ENCODE results near the gene COMTD1. TPM values are rescaled to one million over a fixed set of nuclear protein-coding genes. Genes with fewer than 3 reads are reported as not detected.
"Not testable (repeated sequence)": the region's sequence is repeated elsewhere in the genome, so short reads cannot be mapped to it uniquely, and the experiment has no call there.

COMTD1 gene
- total RNA-seq, 1 donor from 2014 or later, result 8.9 TPM

- no peak for DNase-seq (ENCODE audit: low spot score)
- no peaks in the 10 kb centered on the region for H3K36me3 Mint-ChIP-seq (ENCODE audit: low read depth, unreplicated experiment)
- H3K9me3 Mint-ChIP-seq (ENCODE audit: unreplicated experiment), result no peaks in the 10 kb centered on the region
- H3K27ac Mint-ChIP-seq (ENCODE audit: unreplicated experiment), result no peak overlapping the region
- peaks cover 2% of the 10 kb centered on the region for H3K27me3 Mint-ChIP-seq (ENCODE audit: unreplicated experiment)
- peaks cover 6% of the 10 kb centered on the region for H3K4me1 Mint-ChIP-seq (ENCODE audit: unreplicated experiment)
- no peak overlapping the region for H3K4me3 Mint-ChIP-seq (ENCODE audit: unreplicated experiment)
- no peak for TF ChIP-seq CTCF (IDR thresholded peaks at IDR 0.05; ENCODE audit: unreplicated experiment)
Observed at GRCh38 chr10:75195035-75195763, 40.6 kb downstream of the COMTD1 start.

GRCh38 chr10:75194625-75195024, 41.1 kb downstream of the COMTD1 start:
- not testable (repeated sequence) for H3K36me3 Mint-ChIP-seq (ENCODE audit: low read depth, unreplicated experiment); H3K4me1 Mint-ChIP-seq (ENCODE audit: unreplicated experiment); H3K4me3 Mint-ChIP-seq (ENCODE audit: unreplicated experiment)

GRCh38 chr10:75191821-75192568, 43.8 kb downstream of the COMTD1 start:
- Mint-ChIP-seq H3K36me3 (ENCODE audit: low read depth, unreplicated experiment) (no peaks in the 10 kb centered on the region), H3K4me3 (ENCODE audit: unreplicated experiment) (no peak overlapping the region), H3K27ac (ENCODE audit: unreplicated experiment) (no peak overlapping the region), H3K4me1 (ENCODE audit: unreplicated experiment) (peaks cover 6% of the 10 kb centered on the region), H3K27me3 (ENCODE audit: unreplicated experiment) (no peaks in the 10 kb centered on the region), H3K9me3 (ENCODE audit: unreplicated experiment) (no peaks in the 10 kb centered on the region)
- no peak for DNase-seq (ENCODE audit: low spot score)
- TF ChIP-seq CTCF (IDR thresholded peaks at IDR 0.05; ENCODE audit: unreplicated experiment), result no peak

More at GRCh38 chr10:75194625-75195024, 41.1 kb downstream of the COMTD1 start:
- H3K27ac Mint-ChIP-seq (ENCODE audit: unreplicated experiment); DNase-seq (ENCODE audit: low spot score); H3K27me3 Mint-ChIP-seq (ENCODE audit: unreplicated experiment); H3K9me3 Mint-ChIP-seq (ENCODE audit: unreplicated experiment): not testable (repeated sequence)

- Mint-ChIP-seq H3K4me1 (ENCODE audit: unreplicated experiment) (no peaks in the 10 kb centered on the region), H3K36me3 (ENCODE audit: low read depth, unreplicated experiment) (no peaks in the 10 kb centered on the region), H3K27me3 (ENCODE audit: unreplicated experiment) (no peaks in the 10 kb centered on the region), H3K9me3 (ENCODE audit: unreplicated experiment) (no peaks in the 10 kb centered on the region), H3K27ac (ENCODE audit: unreplicated experiment) (no peak overlapping the region), H3K4me3 (ENCODE audit: unreplicated experiment) (no peak overlapping the region)
- no peak for DNase-seq (ENCODE audit: low spot score)
- TF ChIP-seq CTCF (IDR thresholded peaks at IDR 0.05; ENCODE audit: unreplicated experiment), result no peak
Observed at GRCh38 chr10:75189266-75190096, 46.3 kb downstream of the COMTD1 start.

GRCh38 chr10:75188522-75188921, 47.2 kb downstream of the COMTD1 start:
- H3K9me3 Mint-ChIP-seq (ENCODE audit: unreplicated experiment); H3K27ac Mint-ChIP-seq (ENCODE audit: unreplicated experiment); H3K27me3 Mint-ChIP-seq (ENCODE audit: unreplicated experiment); DNase-seq (ENCODE audit: low spot score); H3K4me3 Mint-ChIP-seq (ENCODE audit: unreplicated experiment); H3K4me1 Mint-ChIP-seq (ENCODE audit: unreplicated experiment); H3K36me3 Mint-ChIP-seq (ENCODE audit: low read depth, unreplicated experiment): not testable (repeated sequence)

Measured in endothelial cell (in vitro differentiated cells).